ENCODE data around the gene MAJIN.

DNA sequence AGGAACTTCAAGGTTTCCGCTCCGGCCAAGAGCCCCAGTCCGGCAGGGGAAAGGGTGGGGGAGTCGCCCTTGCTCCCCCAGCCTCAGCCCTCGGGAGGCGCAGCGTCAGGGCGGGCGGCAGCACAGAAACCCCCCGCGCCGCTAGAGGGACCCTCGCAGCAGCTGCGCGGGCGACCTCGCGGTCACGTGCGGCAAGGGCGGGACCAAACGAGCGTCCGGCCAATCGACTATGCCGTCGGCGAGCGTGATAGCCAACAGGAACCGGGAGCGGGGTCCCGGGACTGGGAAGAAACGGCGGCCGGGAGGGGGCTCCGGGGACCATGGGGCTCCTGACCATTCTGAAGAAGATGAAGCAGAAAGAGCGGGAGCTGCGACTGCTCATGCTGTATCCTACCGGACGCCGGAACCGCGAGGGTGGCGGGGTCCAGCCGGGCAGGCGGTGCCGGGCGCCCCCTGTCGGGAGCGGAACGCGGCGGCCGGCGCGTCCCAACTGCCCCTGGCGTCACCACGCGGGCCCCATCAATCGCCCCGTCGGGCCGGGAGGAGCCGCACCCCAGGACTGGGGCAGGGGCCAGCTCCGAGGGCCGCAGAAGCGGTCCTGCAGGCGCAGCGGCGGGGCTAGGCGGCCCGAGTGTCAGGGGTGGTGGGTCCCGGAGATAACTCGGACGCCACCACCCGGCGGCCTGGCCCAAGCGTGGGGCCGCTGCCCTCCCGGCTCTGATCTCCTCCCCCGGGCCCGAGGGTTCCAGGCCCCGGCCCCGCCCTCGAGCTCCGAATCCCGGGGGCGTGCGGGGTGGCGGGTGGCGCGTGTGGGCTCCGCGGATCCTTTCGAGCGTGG lies 42.2 kb upstream of the MAJIN start, which contains the start of gene ARL2:
- TF ChIP-seq, protein P1, sequence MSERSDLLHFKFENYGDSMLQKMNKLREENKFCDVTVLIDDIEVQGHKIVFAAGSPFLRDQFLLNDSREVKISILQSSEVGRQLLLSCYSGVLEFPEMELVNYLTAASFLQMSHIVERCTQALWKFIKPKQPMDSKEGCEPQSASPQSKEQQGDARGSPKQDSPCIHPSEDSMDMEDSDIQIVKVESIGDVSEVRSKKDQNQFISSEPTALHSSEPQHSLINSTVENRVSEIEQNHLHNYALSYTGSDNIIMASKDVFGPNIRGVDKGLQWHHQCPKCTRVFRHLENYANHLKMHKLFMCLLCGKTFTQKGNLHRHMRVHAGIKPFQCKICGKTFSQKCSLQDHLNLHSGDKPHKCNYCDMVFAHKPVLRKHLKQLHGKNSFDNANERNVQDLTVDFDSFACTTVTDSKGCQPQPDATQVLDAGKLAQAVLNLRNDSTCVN (CRISPR knock-in tag; IDR thresholded peaks at IDR 0.05), result no peak
- TF ChIP-seq, protein P2, sequence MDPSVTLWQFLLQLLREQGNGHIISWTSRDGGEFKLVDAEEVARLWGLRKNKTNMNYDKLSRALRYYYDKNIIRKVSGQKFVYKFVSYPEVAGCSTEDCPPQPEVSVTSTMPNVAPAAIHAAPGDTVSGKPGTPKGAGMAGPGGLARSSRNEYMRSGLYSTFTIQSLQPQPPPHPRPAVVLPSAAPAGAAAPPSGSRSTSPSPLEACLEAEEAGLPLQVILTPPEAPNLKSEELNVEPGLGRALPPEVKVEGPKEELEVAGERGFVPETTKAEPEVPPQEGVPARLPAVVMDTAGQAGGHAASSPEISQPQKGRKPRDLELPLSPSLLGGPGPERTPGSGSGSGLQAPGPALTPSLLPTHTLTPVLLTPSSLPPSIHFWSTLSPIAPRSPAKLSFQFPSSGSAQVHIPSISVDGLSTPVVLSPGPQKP (CRISPR knock-in tag; IDR thresholded peaks at IDR 0.05), result 0 out of 2 replicates have a peak, but pooled peaks have one; percentile 63
- no peak; the same call in 1 of the 2 replicates for TF ChIP-seq MED1 (CRISPR knock-in tag; IDR thresholded peaks at IDR 0.05; ENCODE audit: borderline replicate concordance)
- TF ChIP-seq, protein P3, sequence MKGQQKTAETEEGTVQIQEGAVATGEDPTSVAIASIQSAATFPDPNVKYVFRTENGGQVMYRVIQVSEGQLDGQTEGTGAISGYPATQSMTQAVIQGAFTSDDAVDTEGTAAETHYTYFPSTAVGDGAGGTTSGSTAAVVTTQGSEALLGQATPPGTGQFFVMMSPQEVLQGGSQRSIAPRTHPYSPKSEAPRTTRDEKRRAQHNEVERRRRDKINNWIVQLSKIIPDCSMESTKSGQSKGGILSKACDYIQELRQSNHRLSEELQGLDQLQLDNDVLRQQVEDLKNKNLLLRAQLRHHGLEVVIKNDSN (CRISPR knock-in tag; IDR thresholded peaks at IDR 0.05), result peak; percentile 99
- TF ChIP-seq, protein P4, sequence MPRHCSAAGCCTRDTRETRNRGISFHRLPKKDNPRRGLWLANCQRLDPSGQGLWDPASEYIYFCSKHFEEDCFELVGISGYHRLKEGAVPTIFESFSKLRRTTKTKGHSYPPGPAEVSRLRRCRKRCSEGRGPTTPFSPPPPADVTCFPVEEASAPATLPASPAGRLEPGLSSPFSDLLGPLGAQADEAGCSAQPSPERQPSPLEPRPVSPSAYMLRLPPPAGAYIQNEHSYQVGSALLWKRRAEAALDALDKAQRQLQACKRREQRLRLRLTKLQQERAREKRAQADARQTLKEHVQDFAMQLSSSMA (CRISPR knock-in tag; IDR thresholded peaks at IDR 0.05), result no peak
- TF ChIP-seq, protein P5, sequence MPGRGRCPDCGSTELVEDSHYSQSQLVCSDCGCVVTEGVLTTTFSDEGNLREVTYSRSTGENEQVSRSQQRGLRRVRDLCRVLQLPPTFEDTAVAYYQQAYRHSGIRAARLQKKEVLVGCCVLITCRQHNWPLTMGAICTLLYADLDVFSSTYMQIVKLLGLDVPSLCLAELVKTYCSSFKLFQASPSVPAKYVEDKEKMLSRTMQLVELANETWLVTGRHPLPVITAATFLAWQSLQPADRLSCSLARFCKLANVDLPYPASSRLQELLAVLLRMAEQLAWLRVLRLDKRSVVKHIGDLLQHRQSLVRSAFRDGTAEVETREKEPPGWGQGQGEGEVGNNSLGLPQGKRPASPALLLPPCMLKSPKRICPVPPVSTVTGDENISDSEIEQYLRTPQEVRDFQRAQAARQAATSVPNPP (IDR thresholded peaks at IDR 0.05; ENCODE audit: borderline replicate concordance, insufficient read depth, insufficient read length), result no peak
- 0 out of 2 replicates have a peak, but pooled peaks have one; percentile 11 for TF ChIP-seq SMAD3 (CRISPR knock-in tag; conservative IDR thresholded peaks at IDR 0.05)
- peak; percentile 95 for TF ChIP-seq ZNF431 (CRISPR knock-in tag; IDR thresholded peaks at IDR 0.05)
- TF ChIP-seq BHLHE40 (IDR thresholded peaks at IDR 0.05; ENCODE audit: low read length), result peak; percentile 99
- no peak for TF ChIP-seq CEBPB (tag; IDR thresholded peaks at IDR 0.05)
- TF ChIP-seq, protein P6, sequence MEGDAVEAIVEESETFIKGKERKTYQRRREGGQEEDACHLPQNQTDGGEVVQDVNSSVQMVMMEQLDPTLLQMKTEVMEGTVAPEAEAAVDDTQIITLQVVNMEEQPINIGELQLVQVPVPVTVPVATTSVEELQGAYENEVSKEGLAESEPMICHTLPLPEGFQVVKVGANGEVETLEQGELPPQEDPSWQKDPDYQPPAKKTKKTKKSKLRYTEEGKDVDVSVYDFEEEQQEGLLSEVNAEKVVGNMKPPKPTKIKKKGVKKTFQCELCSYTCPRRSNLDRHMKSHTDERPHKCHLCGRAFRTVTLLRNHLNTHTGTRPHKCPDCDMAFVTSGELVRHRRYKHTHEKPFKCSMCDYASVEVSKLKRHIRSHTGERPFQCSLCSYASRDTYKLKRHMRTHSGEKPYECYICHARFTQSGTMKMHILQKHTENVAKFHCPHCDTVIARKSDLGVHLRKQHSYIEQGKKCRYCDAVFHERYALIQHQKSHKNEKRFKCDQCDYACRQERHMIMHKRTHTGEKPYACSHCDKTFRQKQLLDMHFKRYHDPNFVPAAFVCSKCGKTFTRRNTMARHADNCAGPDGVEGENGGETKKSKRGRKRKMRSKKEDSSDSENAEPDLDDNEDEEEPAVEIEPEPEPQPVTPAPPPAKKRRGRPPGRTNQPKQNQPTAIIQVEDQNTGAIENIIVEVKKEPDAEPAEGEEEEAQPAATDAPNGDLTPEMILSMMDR (IDR thresholded peaks at IDR 0.05 in 2 of 3, conservative IDR thresholded peaks at IDR 0.05 in 1 of 3; ENCODE audit: insufficient read depth in 2 of 3, low read depth in 1 of 3, low read length in 3 of 3), result peak; percentile 66 to 79 (median 70)

All from K562 (cell line).